ENCODE results near the gene OVCH1.

OVCH1 gene

DNA sequence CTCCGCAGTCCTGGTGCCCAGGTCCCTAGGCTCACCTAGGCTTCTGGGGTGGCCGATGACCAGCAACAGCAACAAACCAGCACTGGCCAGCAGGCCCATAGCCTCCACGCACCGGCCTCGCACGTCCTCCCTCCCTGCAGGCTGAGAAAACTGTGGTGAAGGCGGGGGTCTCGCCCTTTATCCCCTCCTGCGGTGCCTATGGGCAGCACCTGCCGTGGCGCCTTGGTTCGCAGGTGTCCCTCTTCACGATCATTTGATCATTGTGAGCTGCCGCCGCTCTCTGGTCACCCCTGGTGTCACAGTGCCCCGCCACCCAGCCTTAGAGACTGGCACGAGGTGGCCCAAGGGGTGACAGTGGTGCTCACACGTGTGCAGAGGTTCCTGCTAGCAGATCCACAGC is at the start of gene OVCH1:
Gene OVCH1, minus strand, starts transcription at position 99 of the 400 bp plus-strand sequence. Its CDS starts 0 bp downstream, at position 99.
- DNase-seq (ENCODE audit: low read depth in 2 of 2): no peak

GRCh38 chr12:29547151-29547632 is 49.7 kb upstream of the OVCH1 start:
- DNase-seq (ENCODE audit: low read depth in 2 of 2): no peak

GRCh38 chr12:29546000-29546399 is 48.5 kb upstream of the OVCH1 start:
- DNase-seq (ENCODE audit: low read depth in 2 of 2): no peak

GRCh38 chr12:29545102-29545467 is 47.6 kb upstream of the OVCH1 start:
- no peak for DNase-seq (ENCODE audit: low read depth in 2 of 2)

DNA sequence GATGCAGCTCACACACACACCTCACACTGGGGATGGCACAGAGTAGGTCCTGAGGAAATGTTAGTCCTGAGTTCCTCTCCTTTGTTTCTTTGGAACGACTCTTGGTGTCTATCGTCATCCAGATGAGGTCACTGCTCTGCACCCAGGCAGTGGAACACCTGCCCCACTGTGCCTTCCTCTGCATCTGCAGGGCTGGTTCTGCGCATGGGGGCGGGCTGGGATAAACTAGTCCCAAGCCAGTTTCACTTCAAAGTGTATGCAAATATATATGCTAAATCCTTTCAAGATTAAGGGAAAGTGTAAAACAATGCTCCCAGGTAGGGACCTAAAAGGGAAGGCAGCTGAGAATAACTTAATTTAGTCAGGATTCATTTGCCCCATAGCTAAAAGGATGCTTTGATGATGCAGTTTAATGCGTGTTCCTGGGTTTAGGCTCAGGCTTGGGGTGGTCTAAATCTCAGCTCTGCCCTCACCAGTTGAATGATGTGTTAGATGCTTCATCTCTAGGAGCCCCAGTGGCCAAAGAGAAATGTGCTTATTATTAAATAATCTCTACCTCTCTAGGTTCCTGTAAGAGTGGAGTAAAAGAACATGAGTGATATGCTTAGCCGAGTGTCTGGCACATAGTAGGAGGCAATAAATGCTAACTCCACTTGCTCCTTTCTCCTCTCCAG is 47.1 kb upstream of the OVCH1 start:
- no peak for DNase-seq (ENCODE audit: low read depth in 2 of 2)

DNA sequence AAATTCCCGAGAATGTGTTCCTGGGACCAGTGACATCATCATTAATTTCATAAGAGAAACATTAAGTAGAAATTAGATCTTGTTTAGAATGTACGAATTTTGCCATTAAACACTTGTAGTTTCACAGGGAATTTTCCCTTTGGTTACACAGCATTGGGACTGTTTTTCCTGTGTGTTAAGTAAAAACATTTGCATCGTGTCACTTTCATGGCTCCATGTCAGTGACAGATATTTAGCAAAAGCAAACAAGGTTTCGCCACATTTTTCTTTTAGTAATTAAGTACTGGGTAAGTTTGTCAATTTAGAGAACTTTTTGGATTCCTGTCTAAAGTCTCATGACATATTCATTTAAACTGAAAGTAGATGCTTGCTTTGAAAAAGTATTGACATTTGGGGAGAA is 45.5 kb upstream of the OVCH1 start:
- DNase-seq (ENCODE audit: low read depth in 2 of 2): no peak

DNA sequence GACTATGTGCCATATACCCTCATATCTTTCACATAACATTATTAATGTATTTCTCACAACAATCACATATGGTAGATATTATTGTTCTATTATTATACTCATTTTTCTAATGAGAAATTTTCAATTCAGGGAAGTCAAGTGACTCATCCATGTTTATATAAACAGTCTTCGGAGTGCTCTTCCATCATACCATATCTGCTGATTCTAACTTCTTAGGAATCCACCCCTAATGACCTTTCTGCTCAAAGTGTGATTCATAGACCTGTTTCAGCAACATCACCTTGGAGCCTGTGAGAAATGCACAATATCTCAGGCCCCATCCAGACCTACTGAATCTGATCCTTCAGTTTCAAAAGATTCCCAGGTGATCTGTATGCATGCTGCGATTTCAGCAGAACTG is 39.8 kb upstream of the OVCH1 start:
- DNase-seq (ENCODE audit: low read depth in 2 of 2): no peak

DNA sequence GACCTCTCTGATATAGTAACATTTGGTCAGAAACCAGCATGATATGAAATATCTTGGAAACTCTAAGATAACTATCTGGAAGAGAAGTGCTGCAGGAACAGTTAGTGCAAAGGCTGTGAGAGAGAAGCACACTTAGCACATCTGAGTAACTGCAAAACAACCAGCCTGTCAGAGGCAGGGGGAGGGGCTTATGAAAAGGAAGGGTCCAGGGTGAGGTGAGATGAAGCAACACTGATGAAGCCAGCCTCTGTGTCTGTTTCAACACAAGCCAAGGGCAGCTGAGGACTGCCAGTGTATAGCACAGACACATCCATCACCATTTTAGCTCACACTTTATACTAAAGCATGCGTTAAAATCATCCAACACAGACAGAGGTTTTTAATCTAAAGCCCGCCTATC is 37.4 kb upstream of the OVCH1 start:
- no peak for DNase-seq (ENCODE audit: low read depth in 2 of 2)

DNA sequence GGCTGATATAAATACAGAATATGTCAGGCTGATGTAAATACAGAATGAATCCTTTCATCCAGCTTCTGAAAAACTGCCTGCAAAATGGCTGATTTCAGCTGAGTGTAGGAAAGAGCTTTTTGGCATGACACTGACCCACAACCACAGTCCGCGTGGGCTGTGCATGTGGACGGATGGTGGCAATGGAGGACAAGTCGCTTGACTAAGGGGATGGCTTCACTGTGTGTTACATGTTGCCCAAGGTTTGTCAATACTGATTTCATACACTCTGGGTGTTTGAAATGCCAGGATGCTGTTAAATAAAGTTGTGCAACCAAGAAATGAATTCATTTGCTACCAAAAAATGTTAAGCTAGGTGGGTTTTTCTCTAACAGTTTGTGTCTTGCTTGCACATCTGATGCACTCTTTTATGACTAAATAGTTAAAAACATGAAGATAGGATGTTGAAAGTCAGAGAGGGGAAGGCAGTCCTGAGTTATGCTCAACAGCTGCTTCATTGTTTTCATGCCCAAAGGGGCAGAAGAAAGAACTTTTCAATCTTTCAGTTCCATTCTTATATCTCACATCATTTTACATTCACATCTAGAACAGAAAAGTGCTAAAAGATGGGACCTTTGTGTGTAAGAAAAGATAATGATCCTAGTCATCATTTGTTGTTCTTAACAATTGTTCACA is 36.5 kb upstream of the OVCH1 start:
- DNase-seq (ENCODE audit: low read depth in 2 of 2): no peak

GRCh38 chr12:29531471-29531870 is 34.0 kb upstream of the OVCH1 start:
- DNase-seq (ENCODE audit: low read depth in 2 of 2): no peak

DNA sequence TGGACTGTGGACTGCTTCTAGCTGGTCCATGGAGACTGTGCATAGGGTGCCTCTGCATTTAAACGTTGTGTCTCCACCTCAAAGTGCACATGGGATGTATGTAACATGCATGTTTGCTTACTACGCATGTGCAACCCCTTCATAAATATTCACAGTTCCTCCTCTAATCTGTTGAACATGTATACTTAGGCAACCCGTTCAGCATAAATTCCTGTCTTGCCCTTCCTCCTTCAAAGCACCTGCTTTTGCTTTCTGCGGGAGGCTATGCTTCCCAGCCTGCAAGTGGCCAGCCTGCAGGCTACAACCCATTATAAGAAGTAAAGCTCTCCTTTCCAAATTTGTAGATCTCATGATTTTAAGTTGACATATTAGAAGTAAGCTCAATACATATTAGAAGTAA is 33.0 kb upstream of the OVCH1 start:
- no peak for DNase-seq (ENCODE audit: low read depth in 2 of 2)

GRCh38 chr12:29528161-29528560 is 30.7 kb upstream of the OVCH1 start:
- no peak for DNase-seq (ENCODE audit: low read depth in 2 of 2)

DNA sequence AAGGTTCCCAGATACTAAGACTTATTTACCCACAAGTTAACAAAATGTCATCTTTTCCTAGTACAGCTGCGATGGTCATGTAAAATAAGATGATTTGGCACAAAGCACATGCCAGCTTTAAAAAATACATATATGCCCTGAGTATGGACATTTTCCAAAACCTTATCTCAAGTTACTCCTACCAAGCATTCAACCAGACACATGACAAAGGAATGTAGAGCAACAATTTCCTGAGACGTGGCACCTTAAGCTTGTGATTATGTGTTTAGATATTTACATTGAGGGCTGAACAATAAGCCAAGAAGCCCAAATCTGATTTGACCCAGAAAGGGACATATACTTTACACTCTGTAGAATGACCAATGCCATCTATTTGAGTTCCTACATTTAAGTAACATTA is 24.5 kb upstream of the OVCH1 start:
- no peak for DNase-seq (ENCODE audit: low read depth in 2 of 2)

- DNase-seq (ENCODE audit: low read depth in 2 of 2): no peak
These were observed 22.2 kb upstream of the OVCH1 start for GRCh38 chr12:29519585-29520182.

DNA sequence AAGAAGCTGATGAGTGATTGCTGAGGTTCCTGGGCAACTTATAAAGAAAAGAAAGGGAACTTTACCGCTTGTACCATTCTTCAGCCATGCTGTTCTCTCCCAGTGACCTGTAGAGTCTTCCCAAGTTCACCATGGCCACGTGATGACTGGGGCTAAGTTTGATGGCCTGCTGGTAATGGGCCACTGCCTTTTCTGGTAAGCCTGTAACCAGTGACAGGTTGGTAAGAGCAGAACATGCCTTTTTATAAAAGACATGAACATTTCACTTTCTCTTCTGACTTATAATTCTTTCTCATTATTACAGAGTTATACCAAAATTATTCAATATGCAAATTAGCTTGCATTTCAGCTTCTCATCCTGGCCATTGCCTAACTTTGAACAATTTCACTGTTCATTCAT is 20.9 kb upstream of the OVCH1 start:
- DNase-seq (ENCODE audit: low read depth in 2 of 2): no peak

GRCh38 chr12:29517264-29517663 is 19.8 kb upstream of the OVCH1 start:
- no peak for DNase-seq (ENCODE audit: low read depth in 2 of 2)

DNA sequence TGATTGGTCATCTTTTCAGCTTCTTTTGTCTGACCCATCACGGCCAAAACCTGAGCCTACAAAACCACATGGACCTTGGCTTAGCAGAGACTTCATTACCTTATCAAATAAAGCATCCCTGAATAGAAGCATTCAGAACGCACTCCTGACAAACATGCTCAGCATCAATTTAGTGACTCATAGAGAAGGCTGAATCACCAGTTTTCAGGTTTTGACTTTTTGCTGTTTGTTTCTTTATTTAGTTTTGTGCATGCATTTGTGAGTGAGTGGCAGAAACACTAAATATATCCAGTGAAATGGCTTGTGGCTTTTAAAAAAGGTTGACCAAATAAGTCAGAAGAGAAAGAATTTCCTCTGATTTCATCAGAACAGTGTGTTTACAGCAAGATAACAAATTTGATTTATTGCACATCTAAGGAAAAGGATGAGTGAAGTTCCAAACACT is 19.0 kb upstream of the OVCH1 start:
- DNase-seq (ENCODE audit: low read depth in 2 of 2): no peak

DNA sequence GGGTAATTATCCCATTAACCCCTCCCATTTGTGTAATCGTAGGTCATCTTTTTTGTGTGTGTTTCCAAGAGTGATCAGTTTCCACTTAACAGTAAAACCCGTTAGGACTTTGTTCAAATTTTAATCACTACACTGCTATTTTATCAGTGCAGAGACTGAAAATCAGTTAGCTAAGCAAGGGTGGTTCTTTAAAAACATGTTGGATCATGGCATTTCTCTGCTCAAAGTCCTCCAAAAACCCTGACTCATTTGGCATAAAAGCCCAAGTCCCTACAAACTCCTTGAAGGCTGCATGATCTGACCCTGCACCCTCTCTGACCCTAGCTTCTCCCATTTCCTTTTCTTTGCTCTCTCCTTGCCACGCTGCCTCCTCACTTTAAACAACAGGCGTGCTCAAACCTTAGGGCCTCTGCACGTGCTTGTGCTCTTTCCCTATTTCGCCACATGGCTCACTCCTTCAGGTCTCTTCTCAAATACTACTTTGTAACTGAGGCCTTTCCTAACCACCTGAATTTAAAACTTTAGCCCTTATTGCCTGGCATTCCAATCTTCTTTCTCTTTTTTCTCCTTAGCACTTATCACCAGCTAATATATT is 13.2 kb upstream of the OVCH1 start:
- no peak for DNase-seq (ENCODE audit: low read depth in 2 of 2)

GRCh38 chr12:29509503-29509902 is 12.0 kb upstream of the OVCH1 start:
- DNase-seq (ENCODE audit: low read depth in 2 of 2): no peak

- DNase-seq (ENCODE audit: low read depth in 2 of 2): no peak
These were observed 11.5 kb upstream of the OVCH1 start for GRCh38 chr12:29508949-29509348.

DNA sequence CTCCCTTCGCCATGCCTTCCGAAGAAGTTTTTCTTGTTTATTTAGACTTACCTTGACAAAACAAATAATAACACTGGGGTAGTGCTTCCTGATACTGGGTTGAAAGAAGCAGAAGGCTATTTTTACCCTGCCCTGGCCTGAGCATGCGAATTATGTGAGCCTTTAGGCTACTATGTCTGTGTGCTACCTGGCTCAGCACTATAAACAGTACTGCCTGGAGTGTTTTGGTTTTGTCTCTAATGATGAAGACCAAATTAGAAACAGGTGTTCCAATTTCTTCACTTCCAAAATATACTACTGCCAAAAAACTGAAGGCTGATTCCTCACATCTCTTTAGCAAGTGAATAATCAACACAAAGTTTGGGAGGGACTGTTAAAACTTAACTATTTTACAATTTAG is 7.6 kb upstream of the OVCH1 start:
- no peak for DNase-seq (ENCODE audit: low read depth in 2 of 2)

DNA sequence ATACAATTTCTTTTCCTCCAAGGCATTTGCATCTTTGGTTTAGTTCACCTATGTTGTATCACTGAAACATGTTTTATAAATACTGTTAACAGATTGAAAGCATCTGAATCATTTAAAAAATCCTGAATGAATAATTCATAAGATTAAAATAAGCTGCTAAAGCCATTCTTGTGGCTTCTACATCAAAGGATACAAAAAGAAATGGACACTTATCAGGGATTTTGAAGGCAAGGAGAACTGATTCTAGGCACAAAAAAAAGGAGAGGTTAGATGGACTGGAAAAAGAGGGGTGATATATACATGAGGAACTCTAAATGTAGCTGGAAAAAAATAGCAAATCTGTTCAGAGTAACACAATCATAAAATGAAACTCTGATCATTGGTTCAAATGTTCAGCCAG is 5.8 kb upstream of the OVCH1 start:
- no peak for DNase-seq (ENCODE audit: low read depth in 2 of 2)

GRCh38 chr12:29499235-29499634 is 1.7 kb upstream of the OVCH1 start:
- no peak for DNase-seq (ENCODE audit: low read depth in 2 of 2)
